IPS-15b (cell line): ENCODE measurements around the gene NTRK1.

Source experiments
- H3K27me3 ChIP-seq: one replicate; pipeline ENCODE4 v1.6.1; 2013; ENCODE audit warnings: low read length; ENCODE audit not compliant: control insufficient read depth, insufficient read depth
- H3K36me3 ChIP-seq: one replicate; pipeline ENCODE4 v1.6.1; 2013; ENCODE audit warnings: low read length; ENCODE audit not compliant: control insufficient read depth, insufficient read depth
- H3K4me1 ChIP-seq: one replicate; pipeline ENCODE4 v1.6.1; 2013; ENCODE audit warnings: mild to moderate bottlenecking, low read length; ENCODE audit not compliant: control insufficient read depth, insufficient read depth
- H3K4me3 ChIP-seq: one replicate; pipeline ENCODE4 v1.5.1; 2013; ENCODE audit warnings: low read depth, low read length
- H3K9ac ChIP-seq: one replicate; pipeline ENCODE4 v1.6.1; 2013; ENCODE audit warnings: low read depth, mild to moderate bottlenecking, low read length
- H3K9me3 ChIP-seq: one replicate; pipeline ENCODE4 v1.6.1; 2013; ENCODE audit warnings: mild to moderate bottlenecking, low read length; ENCODE audit not compliant: control insufficient read depth, insufficient read depth

NTRK1 gene

GRCh38 chr1:156904187-156904959 lies 43.7 kb downstream of the NTRK1 start:
- Histone ChIP-seq H3K27me3 (peaks cover 6% of the 10 kb centered on the region), H3K9me3 (no peaks in the 10 kb centered on the region), H3K4me3 (no peak overlapping the region), H3K9ac (no peak overlapping the region), H3K4me1 (no peaks in the 10 kb centered on the region), H3K36me3 (no peaks in the 10 kb centered on the region)

- H3K4me1 ChIP-seq = no peaks in the 10 kb centered on the region
- no peaks in the 10 kb centered on the region for H3K9me3 ChIP-seq
- no peak overlapping the region for H3K9ac ChIP-seq
- H3K27me3 ChIP-seq = peaks cover 6% of the 10 kb centered on the region
- H3K4me3 ChIP-seq = no peak overlapping the region
- no peaks in the 10 kb centered on the region for H3K36me3 ChIP-seq
Measured at GRCh38 chr1:156905176-156905575, 44.5 kb downstream of the NTRK1 start.

GRCh38 chr1:156905651-156906050 lies 45.0 kb downstream of the NTRK1 start:
- no peak overlapping the region for H3K9ac ChIP-seq
- peaks cover under 1% of the 10 kb centered on the region for H3K4me1 ChIP-seq
- no peak overlapping the region for H3K4me3 ChIP-seq
- no peaks in the 10 kb centered on the region for H3K9me3 ChIP-seq
- H3K36me3 ChIP-seq = no peaks in the 10 kb centered on the region
- peaks cover 9% of the 10 kb centered on the region for H3K27me3 ChIP-seq

GRCh38 chr1:156906206-156906906 lies 45.7 kb downstream of the NTRK1 start:
- no peak overlapping the region for H3K9ac ChIP-seq
- H3K27me3 ChIP-seq = peaks cover 5% of the 10 kb centered on the region
- no peaks in the 10 kb centered on the region for H3K9me3 ChIP-seq
- no peak overlapping the region for H3K4me3 ChIP-seq
- peaks cover 2% of the 10 kb centered on the region for H3K4me1 ChIP-seq
- H3K36me3 ChIP-seq = no peaks in the 10 kb centered on the region

GRCh38 chr1:156908541-156908940 lies 47.9 kb downstream of the NTRK1 start:
- Histone ChIP-seq H3K4me3 (no peak overlapping the region), H3K9ac (no peak overlapping the region), H3K9me3 (no peaks in the 10 kb centered on the region), H3K36me3 (no peaks in the 10 kb centered on the region), H3K4me1 (peaks cover 3% of the 10 kb centered on the region), H3K27me3 (peaks cover 14% of the 10 kb centered on the region)

- no peak overlapping the region for H3K4me3 ChIP-seq
- H3K9me3 ChIP-seq = no peaks in the 10 kb centered on the region
- peaks cover 4% of the 10 kb centered on the region for H3K4me1 ChIP-seq
- no peak overlapping the region for H3K9ac ChIP-seq
- H3K36me3 ChIP-seq = no peaks in the 10 kb centered on the region
- peaks cover 14% of the 10 kb centered on the region for H3K27me3 ChIP-seq
Measured at GRCh38 chr1:156908955-156909354, 48.3 kb downstream of the NTRK1 start.

- H3K27me3 ChIP-seq = peaks cover 14% of the 10 kb centered on the region
- no peak overlapping the region for H3K4me3 ChIP-seq
- no peaks in the 10 kb centered on the region for H3K9me3 ChIP-seq
- no peak overlapping the region for H3K9ac ChIP-seq
- no peaks in the 10 kb centered on the region for H3K36me3 ChIP-seq
- peaks cover 4% of the 10 kb centered on the region for H3K4me1 ChIP-seq
Measured at GRCh38 chr1:156909671-156910070, 49.0 kb downstream of the NTRK1 start.

- H3K9me3 ChIP-seq = no peaks in the 10 kb centered on the region
- H3K9ac ChIP-seq = no peak overlapping the region
- peaks cover 4% of the 10 kb centered on the region for H3K4me1 ChIP-seq
- peaks cover 19% of the 10 kb centered on the region for H3K27me3 ChIP-seq
- no peaks in the 10 kb centered on the region for H3K36me3 ChIP-seq
- peak overlapping the region; percentile 54 for H3K4me3 ChIP-seq
Measured at GRCh38 chr1:156910309-156910782, 49.7 kb downstream of the NTRK1 start.

- no peaks in the 10 kb centered on the region for H3K36me3 ChIP-seq
- H3K9me3 ChIP-seq = no peaks in the 10 kb centered on the region
- no peak overlapping the region for H3K9ac ChIP-seq
- H3K4me3 ChIP-seq = no peak overlapping the region
- peaks cover 4% of the 10 kb centered on the region for H3K4me1 ChIP-seq
- peaks cover 24% of the 10 kb centered on the region for H3K27me3 ChIP-seq
Measured at GRCh38 chr1:156911577-156912298, 51.1 kb downstream of the NTRK1 start.

GRCh38 chr1:156912310-156912709 lies 51.6 kb downstream of the NTRK1 start:
- Histone ChIP-seq H3K9me3 (no peaks in the 10 kb centered on the region), H3K27me3 (peaks cover 28% of the 10 kb centered on the region), H3K4me1 (peaks cover 4% of the 10 kb centered on the region), H3K4me3 (no peak overlapping the region), H3K9ac (no peak overlapping the region), H3K36me3 (no peaks in the 10 kb centered on the region)

- Histone ChIP-seq H3K9ac (no peak overlapping the region), H3K36me3 (no peaks in the 10 kb centered on the region), H3K27me3 (peaks cover 30% of the 10 kb centered on the region), H3K4me3 (no peak overlapping the region), H3K9me3 (no peaks in the 10 kb centered on the region), H3K4me1 (peaks cover 4% of the 10 kb centered on the region)
Measured at GRCh38 chr1:156912861-156913808, 52.5 kb downstream of the NTRK1 start.
